A549 (cell line): ENCODE measurements around the gene ALCAM. TPM values are rescaled to one million over a fixed set of nuclear protein-coding genes. Genes with fewer than 3 reads are reported as not detected.

ENCODE experiments used
- ATAC-seq, 2 experiments: fragments of 200-7000 bp in 1 of 2; fragments of >200 bp in 1 of 2; cut with Nextera tagmentation in 1 of 2; cut with Tn5 transposase in 1 of 2; 3 replicates each; pipeline versions ENCODE4 v1.8.0 to v1.9.1; 2018 to 2020; ENCODE audit warnings: mild to moderate bottlenecking in 1 of 2, moderate library complexity in 1 of 2
- CTCF ChIA-PET: fragments of 300-600 bp; sonication (Branson Sonifier 250); formaldehyde crosslinking; extraction: SDS; loops from one replicate; lab custom pipeline; 2021; ENCODE audit warnings: antibody characterized with exemption, inconsistent platforms; lab: Yijun Ruan, JAX
- POLR2A ChIA-PET: fragments of 350-600 bp; formaldehyde crosslinking; extraction: SDS; loops from one replicate; lab custom pipeline; 2021; ENCODE audit warnings: antibody characterized with exemption, inconsistent platforms; lab: Yijun Ruan, JAX
- DNase-seq, 2 experiments: peaks; one replicate each; pipeline versions ENCODE4 v3.0.0 to v3.0.0-alpha.2; 2011 to 2016; ENCODE audit warnings: low read depth in 1 of 2, low spot score in 1 of 2
- FAIRE-seq: peaks from 2 replicates; lab custom pipeline; 2011; peaks lifted over from hg19 to GRCh38; lab: Jason Lieb, UNC
- H3K27ac ChIP-seq, 2 experiments: fragments of >200 bp; sonication (Bioruptor Twin); formaldehyde crosslinking; 3 replicates each; pipeline ENCODE4 v1.5.1; 2016 to 2017
- H3K4me1 ChIP-seq: fragments of >200 bp; sonication (Bioruptor Twin); formaldehyde crosslinking; 3 replicates; pipeline ENCODE4 v1.6.1; 2016
- H3K4me2 ChIP-seq: fragments of >200 bp; sonication (Bioruptor Twin); formaldehyde crosslinking; 3 replicates; pipeline ENCODE4 v1.6.1; 2016
- H3K4me3 ChIP-seq: fragments of >200 bp; sonication (Bioruptor Twin); formaldehyde crosslinking; 3 replicates; pipeline ENCODE4 v1.5.1; 2016
- H3K9me3 ChIP-seq: fragments of >200 bp; sonication (Bioruptor Twin); formaldehyde crosslinking; 3 replicates; pipeline ENCODE4 v1.6.1; 2016
- CBX8 ChIP-seq: fragments of 200-600 bp; sonication (generic); IDR thresholded peaks from 2 replicates; pipeline ENCODE4 v1.6.1; 2016
- CHD4 ChIP-seq: fragments of 200-600 bp; sonication (generic); IDR thresholded peaks from 2 replicates; pipeline ENCODE4 v1.6.1; 2016; ENCODE audit warnings: antibody characterized with exemption, mild to moderate bottlenecking, borderline replicate concordance
- EHF ChIP-seq: fragments of 250-450 bp; sonication (Bioruptor Pico); IDR thresholded peaks from 2 replicates; pipeline ENCODE4 v1.5.0; 2020; ENCODE audit warnings: mild to moderate bottlenecking
- EP300 ChIP-seq, 2 experiments: fragments of >200 bp; sonication (Bioruptor Twin); formaldehyde crosslinking; IDR thresholded peaks; 2 replicates in 1 of 2; 3 replicates in 1 of 2; pipeline ENCODE4 v1.6.1; 2016 to 2017
- FOSL2 ChIP-seq, 2 experiments: fragments of 450-650 bp in 1 of 2; fragments of >200 bp in 1 of 2; sonication (Bioruptor Twin) in 1 of 2; formaldehyde crosslinking; IDR thresholded peaks; 2 replicates each; pipeline versions ENCODE4 v1.5.0 to v1.6.1; 2016 to 2020; ENCODE audit warnings: mild to moderate bottlenecking in 1 of 2, moderate library complexity in 1 of 2
- FOXS1 ChIP-seq: fragments of 250-450 bp; sonication (Bioruptor Pico); IDR thresholded peaks from 2 replicates; pipeline ENCODE4 v1.5.0; 2020; ENCODE audit warnings: mild to moderate bottlenecking, moderate library complexity
- GATA3 ChIP-seq: IDR thresholded peaks from 2 replicates; pipeline ENCODE4 v1.6.1; 2012; ENCODE audit warnings: borderline replicate concordance
- HDAC2 ChIP-seq: fragments of 200-600 bp; sonication (generic); IDR thresholded peaks from 2 replicates; pipeline ENCODE4 v1.6.1; 2016
- HOXB13 ChIP-seq: fragments of 250-450 bp; sonication (Bioruptor Pico); IDR thresholded peaks from 2 replicates; pipeline ENCODE4 v1.5.0; 2020; ENCODE audit warnings: low read depth, mild to moderate bottlenecking, moderate library complexity
- JUNB ChIP-seq: fragments of >200 bp; sonication (Bioruptor Twin); formaldehyde crosslinking; IDR thresholded peaks from 2 replicates; pipeline ENCODE4 v1.6.1; 2016
- KDM1A ChIP-seq: fragments of 200-600 bp; sonication (generic); IDR thresholded peaks from 2 replicates; pipeline ENCODE4 v1.6.1; 2016; ENCODE audit warnings: low read depth, mild to moderate bottlenecking
- MAFK ChIP-seq: fragments of 450-650 bp; IDR thresholded peaks from 2 replicates; pipeline ENCODE4 v1.6.1; 2014; ENCODE audit not compliant: partially characterized antibody
- NR3C1 ChIP-seq: fragments of >200 bp; sonication (Bioruptor Twin); formaldehyde crosslinking; IDR thresholded peaks from 3 replicates; pipeline ENCODE4 v1.6.1; 2017
- POLR2AphosphoS2 ChIP-seq: conservative IDR thresholded peaks from 2 replicates; pipeline ENCODE4 v1.6.1; 2012; ENCODE audit warnings: low read length, improper control_type of control experiment, inconsistent platforms
- RAD21 ChIP-seq, 2 experiments: fragments of >200 bp in 1 of 2; sonication (Bioruptor Twin) in 1 of 2; formaldehyde crosslinking in 1 of 2; IDR thresholded peaks in 1 of 2; conservative IDR thresholded peaks in 1 of 2; 2 replicates in 1 of 2; 3 replicates in 1 of 2; pipeline ENCODE4 v1.6.1; 2012 to 2018; ENCODE audit warnings: inconsistent platforms in 1 of 2
- RNF2 ChIP-seq: fragments of 200-600 bp; sonication (generic); IDR thresholded peaks from 2 replicates; pipeline ENCODE4 v1.6.1; 2016; ENCODE audit warnings: low read depth, mild to moderate bottlenecking, antibody characterized with exemption, moderate library complexity, borderline replicate concordance
- TFCP2L1 ChIP-seq: fragments of 250-450 bp; sonication (Bioruptor Pico); IDR thresholded peaks from 2 replicates; pipeline ENCODE4 v1.5.0; 2021; ENCODE audit warnings: mild to moderate bottlenecking
- USF2 ChIP-seq: fragments of 450-650 bp; IDR thresholded peaks from 2 replicates; pipeline ENCODE4 v1.6.1; 2014; ENCODE audit warnings: antibody characterized with exemption
- ZNF302 ChIP-seq: fragments of 250-450 bp; sonication (Bioruptor Pico); IDR thresholded peaks from 2 replicates; pipeline ENCODE4 v1.9.0; 2021; ENCODE audit warnings: inconsistent platforms, mild to moderate bottlenecking, moderate library complexity
- WGBS: methylation state at CpG from one replicate; pipeline ENCODE4 v1.1.6; 2017; ENCODE audit errors: missing lambda C conversion rate; 5-methylcytosine and 5-hydroxymethylcytosine counted together
- polyA plus RNA-seq, 4 experiments: library from polyadenylated mRNA; depleted of rRNA in 3 of 4; stranded (reverse); fragments of >200 nt; fragmentation: RNase III in 1 of 4; extraction: RNeasy Plus Mini Kit Qiagen cat#74134 plus additional on column Dnase treatment in 1 of 4; gene quantifications; 2 replicates in 3 of 4; 3 replicates in 1 of 4; pipeline ENCODE4 v1.2.3, GENCODE V29; 2011 to 2017
- TF ChIP-seq, protein P1 (sequence below): fragments of 250-450 bp; sonication (Bioruptor Pico); IDR thresholded peaks from 2 replicates; pipeline ENCODE4 v1.5.0; 2020; ENCODE audit warnings: low read depth, mild to moderate bottlenecking, moderate library complexity
- TF ChIP-seq, protein P2 (sequence below): fragments of >200 bp; sonication (Bioruptor Twin); formaldehyde crosslinking; IDR thresholded peaks from 3 replicates; pipeline ENCODE4 v1.5.1; 2016
- TF ChIP-seq, protein P3 (sequence below): fragments of >200 bp; sonication (Bioruptor Twin); formaldehyde crosslinking; IDR thresholded peaks from 3 replicates; pipeline ENCODE4 v1.6.1; 2016
- TF ChIP-seq, protein P4 (sequence below): fragments of 200-600 bp; sonication (generic); IDR thresholded peaks from 2 replicates; pipeline ENCODE4 v1.6.1; 2016; ENCODE audit warnings: antibody characterized with exemption, mild to moderate bottlenecking, moderate library complexity

ALCAM gene
- polyA plus RNA-seq, 2 of the 4 experiments (the other 2 are of a cell fraction), result 57.1 to 145 TPM

DNA sequence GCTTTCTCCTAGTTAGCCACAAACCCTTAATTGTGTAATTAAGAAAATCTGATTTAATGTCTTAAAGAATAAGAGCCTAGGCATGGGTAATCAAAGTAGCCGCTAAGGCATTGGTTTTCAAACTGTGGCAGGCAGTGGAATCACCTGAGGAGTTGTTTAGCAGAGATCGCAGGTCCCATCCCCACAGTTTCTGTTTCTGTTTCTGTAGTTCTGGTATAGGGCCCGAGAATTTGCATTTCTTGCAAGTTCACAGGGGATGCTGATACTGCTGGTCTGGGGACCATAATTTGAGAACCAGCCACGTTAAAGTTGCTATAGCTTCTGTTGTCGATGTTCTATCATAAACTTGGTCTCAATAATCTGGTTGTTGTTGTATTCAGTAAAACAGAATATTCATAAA, 204.3 kb downstream of the ALCAM start:
- ATAC-seq (no peak), DNase-seq (no peak), FAIRE-seq (no peak)
- 89% methylated on average over 5 of the region's 5 CpGs for WGBS
- H3K4me2 ChIP-seq, result no peak overlapping the region
- no peak overlapping the region for H3K4me3 ChIP-seq
- POLR2A ChIA-PET, result no interaction called here
- TF ChIP-seq, protein P1, sequence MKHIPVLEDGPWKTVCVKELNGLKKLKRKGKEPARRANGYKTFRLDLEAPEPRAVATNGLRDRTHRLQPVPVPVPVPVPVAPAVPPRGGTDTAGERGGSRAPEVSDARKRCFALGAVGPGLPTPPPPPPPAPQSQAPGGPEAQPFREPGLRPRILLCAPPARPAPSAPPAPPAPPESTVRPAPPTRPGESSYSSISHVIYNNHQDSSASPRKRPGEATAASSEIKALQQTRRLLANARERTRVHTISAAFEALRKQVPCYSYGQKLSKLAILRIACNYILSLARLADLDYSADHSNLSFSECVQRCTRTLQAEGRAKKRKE (CRISPR knock-in tag), result no peak
- TF ChIP-seq FOXS1 (no peak), JUNB (no peak), EHF (no peak), ZNF302 (CRISPR knock-in tag) (no peak), MAFK (no peak), KDM1A (no peak), RAD21 (conservative IDR thresholded peaks at IDR 0.05 in 1 of 2, IDR thresholded peaks at IDR 0.05 in 1 of 2) (no peak), NR3C1 (no peak), FOSL2 (IDR thresholded peaks at IDR 0.05) (no peak), FOSL2 (CRISPR knock-in tag; IDR thresholded peaks at IDR 0.05) (no peak), RNF2 (no peak), CBX8 (no peak), EP300 (IDR thresholded peaks at IDR 0.05) (no peak), HOXB13 (CRISPR knock-in tag) (no peak), CHD4 (no peak), TFCP2L1 (CRISPR knock-in tag) (no peak), POLR2AphosphoS2 (no peak)
- TF ChIP-seq, protein P2, sequence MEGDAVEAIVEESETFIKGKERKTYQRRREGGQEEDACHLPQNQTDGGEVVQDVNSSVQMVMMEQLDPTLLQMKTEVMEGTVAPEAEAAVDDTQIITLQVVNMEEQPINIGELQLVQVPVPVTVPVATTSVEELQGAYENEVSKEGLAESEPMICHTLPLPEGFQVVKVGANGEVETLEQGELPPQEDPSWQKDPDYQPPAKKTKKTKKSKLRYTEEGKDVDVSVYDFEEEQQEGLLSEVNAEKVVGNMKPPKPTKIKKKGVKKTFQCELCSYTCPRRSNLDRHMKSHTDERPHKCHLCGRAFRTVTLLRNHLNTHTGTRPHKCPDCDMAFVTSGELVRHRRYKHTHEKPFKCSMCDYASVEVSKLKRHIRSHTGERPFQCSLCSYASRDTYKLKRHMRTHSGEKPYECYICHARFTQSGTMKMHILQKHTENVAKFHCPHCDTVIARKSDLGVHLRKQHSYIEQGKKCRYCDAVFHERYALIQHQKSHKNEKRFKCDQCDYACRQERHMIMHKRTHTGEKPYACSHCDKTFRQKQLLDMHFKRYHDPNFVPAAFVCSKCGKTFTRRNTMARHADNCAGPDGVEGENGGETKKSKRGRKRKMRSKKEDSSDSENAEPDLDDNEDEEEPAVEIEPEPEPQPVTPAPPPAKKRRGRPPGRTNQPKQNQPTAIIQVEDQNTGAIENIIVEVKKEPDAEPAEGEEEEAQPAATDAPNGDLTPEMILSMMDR, result no peak
- H3K4me1 ChIP-seq, result no peaks in the 10 kb centered on the region
- H3K9me3 ChIP-seq, result no peaks in the 10 kb centered on the region
- CTCF ChIA-PET, result no interaction called here
- H3K27ac ChIP-seq, result no peak overlapping the region

DNA sequence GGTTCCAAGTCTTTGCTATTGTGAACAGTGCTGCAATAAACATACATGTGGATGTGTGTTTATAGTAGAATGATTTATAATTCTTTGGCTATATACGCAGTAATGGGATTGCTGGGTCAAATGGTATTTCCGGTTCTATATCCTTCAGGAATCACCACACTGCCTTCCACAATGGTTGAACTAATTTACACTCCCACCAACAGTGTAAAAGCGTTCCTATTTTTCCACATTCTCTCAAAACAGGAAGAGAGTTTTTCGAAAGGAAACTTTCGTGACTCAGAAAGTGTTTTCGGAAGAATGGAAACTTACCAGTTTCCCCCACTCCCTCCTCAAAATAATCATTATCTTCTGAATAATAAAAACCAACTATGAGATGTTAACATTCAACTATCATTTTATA, 205.8 kb downstream of the ALCAM start:
- no peak for FAIRE-seq
- POLR2A ChIA-PET, result no interaction called here

More for the DNA sequence above, 205.8 kb downstream of the ALCAM start:
- no peak for DNase-seq
- no peak overlapping the region for H3K4me2 ChIP-seq
- no peaks in the 10 kb centered on the region for H3K4me1 ChIP-seq
- TF ChIP-seq CBX8 (no peak), USF2 (no peak), NR3C1 (no peak), HDAC2 (no peak), GATA3 (no peak)
- TF ChIP-seq, protein P3, sequence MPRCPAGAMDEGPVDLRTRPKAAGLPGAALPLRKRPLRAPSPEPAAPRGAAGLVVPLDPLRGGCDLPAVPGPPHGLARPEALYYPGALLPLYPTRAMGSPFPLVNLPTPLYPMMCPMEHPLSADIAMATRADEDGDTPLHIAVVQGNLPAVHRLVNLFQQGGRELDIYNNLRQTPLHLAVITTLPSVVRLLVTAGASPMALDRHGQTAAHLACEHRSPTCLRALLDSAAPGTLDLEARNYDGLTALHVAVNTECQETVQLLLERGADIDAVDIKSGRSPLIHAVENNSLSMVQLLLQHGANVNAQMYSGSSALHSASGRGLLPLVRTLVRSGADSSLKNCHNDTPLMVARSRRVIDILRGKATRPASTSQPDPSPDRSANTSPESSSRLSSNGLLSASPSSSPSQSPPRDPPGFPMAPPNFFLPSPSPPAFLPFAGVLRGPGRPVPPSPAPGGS, result no peak
- TF ChIP-seq, protein P4, sequence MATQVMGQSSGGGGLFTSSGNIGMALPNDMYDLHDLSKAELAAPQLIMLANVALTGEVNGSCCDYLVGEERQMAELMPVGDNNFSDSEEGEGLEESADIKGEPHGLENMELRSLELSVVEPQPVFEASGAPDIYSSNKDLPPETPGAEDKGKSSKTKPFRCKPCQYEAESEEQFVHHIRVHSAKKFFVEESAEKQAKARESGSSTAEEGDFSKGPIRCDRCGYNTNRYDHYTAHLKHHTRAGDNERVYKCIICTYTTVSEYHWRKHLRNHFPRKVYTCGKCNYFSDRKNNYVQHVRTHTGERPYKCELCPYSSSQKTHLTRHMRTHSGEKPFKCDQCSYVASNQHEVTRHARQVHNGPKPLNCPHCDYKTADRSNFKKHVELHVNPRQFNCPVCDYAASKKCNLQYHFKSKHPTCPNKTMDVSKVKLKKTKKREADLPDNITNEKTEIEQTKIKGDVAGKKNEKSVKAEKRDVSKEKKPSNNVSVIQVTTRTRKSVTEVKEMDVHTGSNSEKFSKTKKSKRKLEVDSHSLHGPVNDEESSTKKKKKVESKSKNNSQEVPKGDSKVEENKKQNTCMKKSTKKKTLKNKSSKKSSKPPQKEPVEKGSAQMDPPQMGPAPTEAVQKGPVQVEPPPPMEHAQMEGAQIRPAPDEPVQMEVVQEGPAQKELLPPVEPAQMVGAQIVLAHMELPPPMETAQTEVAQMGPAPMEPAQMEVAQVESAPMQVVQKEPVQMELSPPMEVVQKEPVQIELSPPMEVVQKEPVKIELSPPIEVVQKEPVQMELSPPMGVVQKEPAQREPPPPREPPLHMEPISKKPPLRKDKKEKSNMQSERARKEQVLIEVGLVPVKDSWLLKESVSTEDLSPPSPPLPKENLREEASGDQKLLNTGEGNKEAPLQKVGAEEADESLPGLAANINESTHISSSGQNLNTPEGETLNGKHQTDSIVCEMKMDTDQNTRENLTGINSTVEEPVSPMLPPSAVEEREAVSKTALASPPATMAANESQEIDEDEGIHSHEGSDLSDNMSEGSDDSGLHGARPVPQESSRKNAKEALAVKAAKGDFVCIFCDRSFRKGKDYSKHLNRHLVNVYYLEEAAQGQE, result no peak
- TF ChIP-seq, all 56 proteins: peak for 0
- 90% methylated on average over 6 of the region's 6 CpGs for WGBS
- H3K9me3 ChIP-seq, result no peaks in the 10 kb centered on the region
- no peak overlapping the region for H3K4me3 ChIP-seq
- no peak for ATAC-seq
- H3K27ac ChIP-seq, result no peak overlapping the region
- CTCF ChIA-PET, result no interaction called here
